Liver (tissue), 3 donors: ENCODE data around the gene TEX10.

Experiments used
- EGR1 ChIP-seq, 2 donors: IDR thresholded peaks; 2 replicates each; pipeline ENCODE4 v1.6.1; 2016 to 2018; ENCODE audit warnings: antibody characterized with exemption in 2 of 2, low read depth in 2 of 2
- YY1 ChIP-seq: IDR thresholded peaks from 2 replicates; pipeline ENCODE4 v1.6.1; 2016; ENCODE audit warnings: antibody characterized with exemption, mild to moderate bottlenecking
- TF ChIP-seq, protein P1 (sequence below): fragments of 150-350 bp; IDR thresholded peaks from 2 replicates; pipeline ENCODE4 v1.5.1; 2017; ENCODE audit warnings: improper control_type of control experiment, low read depth, low read length; ENCODE audit not compliant: missing input control
- TF ChIP-seq, protein P2 (sequence below): IDR thresholded peaks from 2 replicates; pipeline ENCODE4 v1.6.1; 2016; ENCODE audit warnings: antibody characterized with exemption
- TF ChIP-seq, protein P3 (sequence below): IDR thresholded peaks from 2 replicates; pipeline ENCODE4 v1.6.1; 2016; ENCODE audit warnings: antibody characterized with exemption
- donor health status: healthy.
- donor health status: healthy.

DNA sequence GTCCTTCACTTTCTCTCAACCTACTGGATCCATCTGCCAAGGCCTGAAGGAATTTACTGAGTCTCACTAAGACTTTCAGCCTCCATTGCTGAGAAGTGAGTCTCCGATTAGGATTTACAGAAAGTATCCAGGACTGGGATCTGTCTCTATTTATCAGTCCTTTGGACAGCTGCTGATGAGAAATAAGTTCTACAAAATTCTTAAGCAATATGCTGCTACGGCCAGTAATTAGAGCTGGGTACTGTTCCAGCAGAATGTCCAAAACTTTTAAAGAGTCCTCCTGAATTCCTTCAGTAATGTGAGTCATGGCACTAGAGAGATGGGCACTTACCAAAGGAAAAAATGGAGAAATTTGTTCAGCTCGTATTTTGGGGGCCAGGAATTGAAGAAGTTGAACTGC is 5.9 kb downstream of the TEX10 start:
- TF ChIP-seq, protein P1, sequence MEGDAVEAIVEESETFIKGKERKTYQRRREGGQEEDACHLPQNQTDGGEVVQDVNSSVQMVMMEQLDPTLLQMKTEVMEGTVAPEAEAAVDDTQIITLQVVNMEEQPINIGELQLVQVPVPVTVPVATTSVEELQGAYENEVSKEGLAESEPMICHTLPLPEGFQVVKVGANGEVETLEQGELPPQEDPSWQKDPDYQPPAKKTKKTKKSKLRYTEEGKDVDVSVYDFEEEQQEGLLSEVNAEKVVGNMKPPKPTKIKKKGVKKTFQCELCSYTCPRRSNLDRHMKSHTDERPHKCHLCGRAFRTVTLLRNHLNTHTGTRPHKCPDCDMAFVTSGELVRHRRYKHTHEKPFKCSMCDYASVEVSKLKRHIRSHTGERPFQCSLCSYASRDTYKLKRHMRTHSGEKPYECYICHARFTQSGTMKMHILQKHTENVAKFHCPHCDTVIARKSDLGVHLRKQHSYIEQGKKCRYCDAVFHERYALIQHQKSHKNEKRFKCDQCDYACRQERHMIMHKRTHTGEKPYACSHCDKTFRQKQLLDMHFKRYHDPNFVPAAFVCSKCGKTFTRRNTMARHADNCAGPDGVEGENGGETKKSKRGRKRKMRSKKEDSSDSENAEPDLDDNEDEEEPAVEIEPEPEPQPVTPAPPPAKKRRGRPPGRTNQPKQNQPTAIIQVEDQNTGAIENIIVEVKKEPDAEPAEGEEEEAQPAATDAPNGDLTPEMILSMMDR = no peak
- TF ChIP-seq, protein P2, sequence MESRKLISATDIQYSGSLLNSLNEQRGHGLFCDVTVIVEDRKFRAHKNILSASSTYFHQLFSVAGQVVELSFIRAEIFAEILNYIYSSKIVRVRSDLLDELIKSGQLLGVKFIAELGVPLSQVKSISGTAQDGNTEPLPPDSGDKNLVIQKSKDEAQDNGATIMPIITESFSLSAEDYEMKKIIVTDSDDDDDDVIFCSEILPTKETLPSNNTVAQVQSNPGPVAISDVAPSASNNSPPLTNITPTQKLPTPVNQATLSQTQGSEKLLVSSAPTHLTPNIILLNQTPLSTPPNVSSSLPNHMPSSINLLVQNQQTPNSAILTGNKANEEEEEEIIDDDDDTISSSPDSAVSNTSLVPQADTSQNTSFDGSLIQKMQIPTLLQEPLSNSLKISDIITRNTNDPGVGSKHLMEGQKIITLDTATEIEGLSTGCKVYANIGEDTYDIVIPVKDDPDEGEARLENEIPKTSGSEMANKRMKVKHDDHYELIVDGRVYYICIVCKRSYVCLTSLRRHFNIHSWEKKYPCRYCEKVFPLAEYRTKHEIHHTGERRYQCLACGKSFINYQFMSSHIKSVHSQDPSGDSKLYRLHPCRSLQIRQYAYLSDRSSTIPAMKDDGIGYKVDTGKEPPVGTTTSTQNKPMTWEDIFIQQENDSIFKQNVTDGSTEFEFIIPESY = no peak
- TF ChIP-seq YY1 (no peak), EGR1 (IDR thresholded peaks at IDR 0.05; ENCODE audit: low read depth in 2 of 2) (no peak)
- TF ChIP-seq, protein P3, sequence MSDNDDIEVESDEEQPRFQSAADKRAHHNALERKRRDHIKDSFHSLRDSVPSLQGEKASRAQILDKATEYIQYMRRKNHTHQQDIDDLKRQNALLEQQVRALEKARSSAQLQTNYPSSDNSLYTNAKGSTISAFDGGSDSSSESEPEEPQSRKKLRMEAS = no peak
